HL-60 (cell line): Measurements from ENCODE around the gene MCU.

Source experiments
- DNase-seq, 2 experiments: peaks; one replicate each; pipeline ENCODE4 v3.0.0-alpha.2; 2010 to 2020; ENCODE audit warnings: low read depth in 1 of 2, low spot score in 1 of 2
- H3K27ac ChIP-seq: fragments of 250-450 bp; sonication (Bioruptor Pico); replicated peaks from 2 replicates; pipeline ENCODE4 v1.5.1; 2020; ENCODE audit warnings: mild to moderate bottlenecking, moderate library complexity
- H3K27me3 ChIP-seq: fragments of 250-450 bp; sonication (Bioruptor Pico); 2 replicates; pipeline ENCODE4 v1.5.1; 2021; ENCODE audit warnings: mild to moderate bottlenecking, moderate library complexity; ENCODE audit not compliant: insufficient read depth, poor library complexity, severe bottlenecking
- H3K4me3 ChIP-seq: replicated peaks from 2 replicates; pipeline ENCODE4 v1.5.1; 2011; ENCODE audit warnings: mild to moderate bottlenecking, control low read depth, low read length; ENCODE audit not compliant: insufficient read depth
- CTCF ChIP-seq: IDR thresholded peaks from one replicate; pipeline ENCODE4 v1.5.1; 2011; ENCODE audit warnings: low read length, control low read depth, inconsistent platforms; ENCODE audit not compliant: insufficient read depth
- GABPA ChIP-seq: IDR thresholded peaks from 2 replicates; pipeline ENCODE4 v1.6.1; 2012; ENCODE audit warnings: low read depth
- POLR2AphosphoS5 ChIP-seq: IDR thresholded peaks from 2 replicates; pipeline ENCODE4 v1.6.1; 2012; ENCODE audit warnings: low read depth
- REST ChIP-seq: IDR thresholded peaks from 2 replicates; pipeline ENCODE4 v1.6.1; 2012; ENCODE audit warnings: low read depth; ENCODE audit not compliant: insufficient replicate concordance
- SPI1 ChIP-seq: IDR thresholded peaks from 2 replicates; pipeline ENCODE4 v1.6.1; 2012; ENCODE audit warnings: low read depth, mild to moderate bottlenecking, borderline replicate concordance

MCU gene

DNA sequence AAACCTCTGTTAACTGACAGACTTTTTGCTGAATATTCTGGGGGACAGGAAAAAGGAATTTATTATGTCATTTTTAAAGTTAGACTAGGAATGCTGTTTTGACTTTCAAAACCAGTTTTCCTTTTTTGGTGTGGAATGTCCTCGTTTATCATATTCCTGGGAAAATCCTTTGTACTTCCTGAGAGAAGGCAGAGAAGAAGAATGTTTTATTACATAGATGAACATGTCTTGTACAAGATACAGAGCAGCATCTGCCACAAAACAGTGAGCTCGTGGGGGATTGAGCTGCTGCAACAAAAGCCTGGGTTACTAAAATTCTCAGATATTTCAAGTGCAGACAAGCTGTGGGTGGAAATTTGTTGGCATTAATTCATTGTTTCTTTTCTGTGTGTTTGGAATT, 20.2 kb downstream of the MCU start:
- no peak for DNase-seq
- Histone ChIP-seq H3K27me3 (no peaks in the 10 kb centered on the region), H3K27ac (no peak overlapping the region), H3K4me3 (no peak overlapping the region)
- TF ChIP-seq POLR2AphosphoS5 (no peak), REST (no peak), CTCF (no peak), GABPA (no peak), SPI1 (no peak)

- Histone ChIP-seq H3K4me3 (no peak overlapping the region), H3K27ac (no peak overlapping the region), H3K27me3 (no peaks in the 10 kb centered on the region)
- TF ChIP-seq REST (no peak), SPI1 (no peak), CTCF (no peak), POLR2AphosphoS5 (no peak), GABPA (no peak)
- DNase-seq: no peak
These were observed 28.1 kb downstream of the MCU start for GRCh38 chr10:72719941-72720592.

DNA sequence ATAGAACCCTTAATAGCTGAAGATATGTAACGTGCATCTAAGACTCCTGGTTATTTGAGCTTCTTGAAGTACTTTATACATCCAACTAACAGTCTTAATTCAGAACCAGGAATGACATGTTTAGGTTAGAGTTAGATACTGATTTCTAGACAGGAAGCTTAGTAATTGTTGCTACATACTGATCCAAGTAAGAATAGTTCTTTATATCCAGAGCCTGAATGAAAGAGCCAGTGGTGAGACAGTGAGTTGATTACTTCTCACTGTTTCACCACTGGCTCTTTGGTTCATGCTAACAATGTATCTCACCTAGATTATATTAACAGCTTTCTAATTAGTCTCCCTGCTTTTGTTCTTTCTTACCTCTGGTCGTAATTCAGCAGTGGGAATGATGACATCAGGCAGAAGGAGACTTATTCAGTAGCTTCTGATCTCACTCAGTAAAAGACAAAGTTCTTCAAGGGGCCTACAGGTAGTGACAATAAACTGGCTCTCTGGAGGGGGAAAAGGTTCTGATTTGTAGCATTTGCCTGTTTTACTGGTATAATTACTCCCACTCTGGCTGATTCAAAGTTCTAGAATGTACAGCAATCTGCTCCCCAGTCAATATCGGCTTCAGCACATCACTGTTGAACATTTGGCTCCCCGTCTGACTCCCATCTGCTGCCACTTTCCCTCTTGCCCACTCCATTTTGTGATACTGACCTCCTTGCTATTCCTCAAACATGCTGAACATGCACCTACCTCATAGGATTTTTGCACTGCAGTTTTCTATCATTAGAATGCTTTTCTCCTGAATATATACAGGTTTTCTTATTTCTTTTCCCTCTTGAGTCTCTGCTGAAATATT, 29.1 kb downstream of the MCU start:
- TF ChIP-seq GABPA (no peak), REST (no peak), SPI1 (no peak), CTCF (no peak), POLR2AphosphoS5 (no peak)
- no peak overlapping the region for H3K27ac ChIP-seq
- no peak overlapping the region for H3K4me3 ChIP-seq

More for the DNA sequence above, 29.1 kb downstream of the MCU start:
- no peaks in the 10 kb centered on the region for H3K27me3 ChIP-seq
- DNase-seq: no peak
